Measurements from ENCODE around the gene ALG14. TPM values are rescaled to one million over a fixed set of nuclear protein-coding genes. Genes with fewer than 3 reads are reported as not detected.
"Not testable (repeated sequence)": the region's sequence is repeated elsewhere in the genome, so short reads cannot be mapped to it uniquely, and the experiment has no call there.

ALG14 gene
- total RNA-seq, 2 experiments from 2014 or later: 1.8 to 2.1 TPM

DNA sequence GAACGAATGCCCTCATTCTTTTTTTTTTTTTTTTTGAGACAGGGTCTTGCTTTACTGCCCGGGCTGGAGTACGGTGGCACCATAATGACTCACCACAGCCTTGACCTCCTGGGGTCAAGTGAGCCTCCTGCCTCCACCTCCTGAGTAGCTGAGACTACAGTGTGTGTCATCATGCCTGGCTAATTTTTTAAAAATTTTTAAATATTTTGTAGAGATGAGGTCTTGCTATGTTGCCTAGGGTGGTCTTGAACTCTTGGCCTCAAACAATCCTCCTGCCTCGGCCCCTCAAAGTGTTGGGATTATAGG lies 69.4 kb downstream of the ALG14 start:
- peaks cover 1% of the 10 kb centered on the region for H3K4me1 Mint-ChIP-seq

DNA sequence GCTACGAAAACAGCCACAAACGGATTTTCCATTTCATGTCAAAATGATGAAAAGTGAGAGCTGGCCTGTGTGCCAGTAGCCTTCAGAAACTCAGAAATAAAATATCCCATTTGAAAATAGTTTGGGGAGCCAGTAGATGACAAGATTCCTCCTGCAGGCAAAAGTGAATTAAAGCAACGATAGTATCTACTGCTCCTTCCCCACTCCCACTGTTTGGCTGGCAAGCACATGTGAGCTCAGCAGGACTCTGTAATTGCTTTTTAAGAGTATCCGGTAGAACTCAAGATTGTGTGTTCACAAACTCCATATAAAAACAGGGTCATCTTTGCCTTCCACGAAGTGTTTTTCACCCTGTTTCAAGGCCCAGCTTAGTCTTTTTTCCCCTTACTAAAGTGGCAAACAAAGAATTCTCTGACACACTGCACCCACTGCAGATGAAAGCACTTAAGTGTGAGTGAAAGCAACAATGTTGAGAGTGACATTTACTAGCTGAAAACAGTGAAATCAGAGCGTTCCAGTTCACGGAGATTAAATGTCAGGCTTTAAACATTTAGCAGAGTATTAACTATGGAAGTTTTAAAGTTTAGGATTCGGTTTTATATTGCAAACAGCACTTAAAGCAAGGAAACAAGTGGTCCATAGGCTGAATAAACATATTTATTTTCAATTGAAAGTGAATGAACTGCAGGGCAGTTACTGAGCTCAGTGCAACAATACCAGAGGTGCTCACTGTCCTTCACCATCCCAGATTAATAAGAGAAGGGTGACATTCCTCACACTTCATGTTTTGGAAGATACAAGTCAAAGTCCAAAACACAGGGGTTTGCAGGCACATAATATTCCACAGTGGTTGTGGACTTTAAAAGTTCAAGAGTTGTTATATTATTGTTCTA lies 70.0 kb downstream of the ALG14 start:
- H3K27ac Mint-ChIP-seq: no peak overlapping the region
- peaks cover 1% of the 10 kb centered on the region for H3K4me1 Mint-ChIP-seq
- H3K27me3 Mint-ChIP-seq: peaks cover 1% of the 10 kb centered on the region
- ATAC-seq (ENCODE audit: low read depth): no peak
- peaks cover 1% of the 10 kb centered on the region for H3K9me3 Mint-ChIP-seq
- no peaks in the 10 kb centered on the region for H3K36me3 Mint-ChIP-seq
- POLR2A ChIA-PET: no interaction called here
- H3K4me3 Mint-ChIP-seq: no peak overlapping the region
- DNase-seq: no peak

More for the DNA sequence above, 69.4 kb downstream of the ALG14 start:
- H3K36me3 Mint-ChIP-seq: no peaks in the 10 kb centered on the region
- peaks cover 1% of the 10 kb centered on the region for H3K27me3 Mint-ChIP-seq
- POLR2A ChIA-PET: no interaction called here
- peaks cover 1% of the 10 kb centered on the region for H3K9me3 Mint-ChIP-seq
- no peak for ATAC-seq (ENCODE audit: low read depth)
- H3K4me3 Mint-ChIP-seq: no peak overlapping the region
- DNase-seq: no peak
- H3K27ac Mint-ChIP-seq: no peak overlapping the region

DNA sequence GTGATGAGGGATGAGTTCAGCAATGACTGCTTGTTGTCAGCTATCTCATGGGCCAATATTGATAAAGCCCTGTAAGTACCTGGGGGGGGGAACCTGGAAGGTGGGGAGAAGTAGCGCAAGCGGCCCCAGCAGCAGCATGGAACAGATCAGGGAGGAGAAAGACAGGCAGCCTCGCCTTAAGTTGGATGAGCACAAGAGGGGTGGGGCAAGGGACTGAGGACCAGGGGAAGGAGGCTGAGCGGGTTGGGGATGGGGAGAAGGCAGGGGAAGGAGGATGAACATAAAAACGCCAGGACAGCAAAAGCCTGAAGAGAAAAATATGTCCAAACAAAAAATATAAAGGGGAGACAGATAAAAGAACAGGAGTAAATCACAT lies 70.6 kb downstream of the ALG14 start:
- H3K9me3 Mint-ChIP-seq: peaks cover 1% of the 10 kb centered on the region
- POLR2A ChIA-PET: no interaction called here
- ATAC-seq (ENCODE audit: low read depth) (no peak), DNase-seq (no peak)
- H3K36me3 Mint-ChIP-seq: no peaks in the 10 kb centered on the region
- H3K4me3 Mint-ChIP-seq: no peak overlapping the region
- peaks cover 1% of the 10 kb centered on the region for H3K4me1 Mint-ChIP-seq
- peaks cover 1% of the 10 kb centered on the region for H3K27me3 Mint-ChIP-seq
- H3K27ac Mint-ChIP-seq: no peak overlapping the region

DNA sequence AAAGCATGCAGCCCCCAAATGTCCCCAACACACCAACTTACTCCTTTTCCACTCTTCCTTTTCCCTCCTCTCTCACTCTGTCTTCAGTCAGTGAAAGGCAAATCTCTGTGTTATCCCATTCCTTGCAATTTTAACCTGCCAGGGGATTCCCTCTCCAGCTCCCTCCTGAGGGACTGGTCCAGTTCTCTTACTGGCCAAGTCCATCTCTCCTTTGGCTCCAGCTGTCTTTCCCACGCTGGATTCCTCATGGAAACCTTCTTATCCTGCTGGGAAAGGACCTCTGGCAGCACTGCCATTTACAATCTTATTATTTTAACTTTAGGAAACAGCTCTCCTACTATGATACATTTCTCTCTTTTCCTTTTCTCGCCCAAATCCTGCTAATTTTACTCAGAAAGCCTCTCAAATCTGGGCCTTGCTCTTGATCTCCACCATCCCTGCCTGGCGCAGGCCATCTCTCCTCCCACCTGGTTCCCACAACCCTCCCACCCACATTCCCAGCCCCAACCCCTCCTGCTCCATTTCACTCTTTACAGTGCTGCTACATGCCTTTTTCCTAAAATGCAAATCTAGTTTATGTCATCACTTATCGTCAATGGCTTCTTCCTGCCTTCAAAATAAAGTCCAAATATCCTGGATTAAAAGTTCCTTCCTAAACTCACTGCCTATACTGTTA lies 73.2 kb downstream of the ALG14 start:
- Mint-ChIP-seq H3K4me3 (no peak overlapping the region), H3K9me3 (no peaks in the 10 kb centered on the region), H3K4me1 (no peaks in the 10 kb centered on the region), H3K27ac (no peak overlapping the region), H3K27me3 (peaks cover 1% of the 10 kb centered on the region), H3K36me3 (no peaks in the 10 kb centered on the region)
- POLR2A ChIA-PET: no interaction called here
- DNase-seq: no peak
- no peak for ATAC-seq (ENCODE audit: low read depth)

DNA sequence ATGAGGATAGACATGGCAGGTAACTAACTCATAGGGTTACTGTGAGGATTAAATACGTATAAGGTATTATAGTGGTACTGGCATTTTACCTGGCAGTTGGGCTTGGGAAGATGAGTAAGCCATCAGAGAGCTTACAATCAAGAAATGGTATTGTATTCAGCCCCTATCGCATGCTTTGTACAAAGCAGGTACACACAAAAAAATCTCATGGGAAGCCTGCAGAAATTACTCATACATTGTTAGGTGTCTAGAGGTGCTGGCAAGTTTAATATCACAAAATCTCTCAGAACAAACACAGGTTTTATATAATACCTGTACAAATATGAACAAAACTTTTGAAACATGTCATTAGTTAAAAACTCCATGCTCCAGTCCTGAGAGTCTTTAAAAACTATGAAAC lies 74.0 kb downstream of the ALG14 start:
- Mint-ChIP-seq H3K9me3 (no peaks in the 10 kb centered on the region), H3K36me3 (no peaks in the 10 kb centered on the region), H3K4me3 (no peak overlapping the region), H3K4me1 (no peaks in the 10 kb centered on the region), H3K27ac (no peak overlapping the region), H3K27me3 (peaks cover 1% of the 10 kb centered on the region)
- DNase-seq (no peak), ATAC-seq (ENCODE audit: low read depth) (no peak)
- POLR2A ChIA-PET: no interaction called here

DNA sequence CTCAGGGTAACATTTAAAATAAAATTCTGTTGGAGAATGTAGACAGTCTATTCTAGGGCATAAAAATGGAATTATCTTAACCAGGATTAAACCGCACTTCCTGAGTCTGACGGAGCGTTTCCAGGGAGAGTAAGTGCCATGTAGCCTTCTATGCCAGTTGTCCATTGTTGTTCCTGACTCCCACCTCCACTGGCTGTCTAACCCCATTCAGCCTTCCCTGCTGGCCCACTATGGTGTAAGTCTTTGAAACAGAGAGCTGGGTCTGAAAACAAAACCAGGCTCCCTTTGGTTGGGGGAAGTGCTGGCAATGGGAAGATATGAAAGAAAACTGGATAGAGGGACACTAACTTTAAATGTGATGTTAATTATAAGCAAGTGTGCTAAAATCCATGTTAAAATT lies 74.6 kb downstream of the ALG14 start:
- Mint-ChIP-seq H3K4me1 (no peaks in the 10 kb centered on the region), H3K27ac (no peak overlapping the region), H3K27me3 (peaks cover 1% of the 10 kb centered on the region), H3K9me3 (no peaks in the 10 kb centered on the region), H3K36me3 (no peaks in the 10 kb centered on the region), H3K4me3 (no peak overlapping the region)
- POLR2A ChIA-PET: no interaction called here
- no peak for DNase-seq
- no peak for ATAC-seq (ENCODE audit: low read depth)

DNA sequence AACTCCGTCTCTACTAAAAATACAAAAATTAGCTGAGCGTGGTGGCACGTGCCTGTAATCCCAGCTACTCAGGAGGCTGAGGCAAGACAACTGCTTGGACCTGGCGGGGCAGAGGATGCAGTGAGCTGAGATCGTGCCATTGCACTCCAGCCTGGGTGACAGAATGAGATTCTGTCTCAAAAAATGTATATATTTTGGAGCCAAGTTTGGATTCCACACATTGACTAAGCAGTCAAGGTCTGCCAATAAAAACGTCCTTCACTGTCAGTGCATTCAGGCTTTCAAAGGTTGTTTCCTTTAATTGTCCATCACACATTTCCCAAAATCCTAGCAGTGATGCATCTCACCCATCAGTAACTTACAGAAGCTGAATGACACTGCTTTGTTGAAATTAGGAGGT lies 77.2 kb downstream of the ALG14 start:
- H3K27me3 Mint-ChIP-seq; POLR2A ChIA-PET; H3K9me3 Mint-ChIP-seq; H3K4me3 Mint-ChIP-seq; H3K36me3 Mint-ChIP-seq; H3K4me1 Mint-ChIP-seq; H3K27ac Mint-ChIP-seq; ATAC-seq (ENCODE audit: low read depth); DNase-seq: not testable (repeated sequence)

DNA sequence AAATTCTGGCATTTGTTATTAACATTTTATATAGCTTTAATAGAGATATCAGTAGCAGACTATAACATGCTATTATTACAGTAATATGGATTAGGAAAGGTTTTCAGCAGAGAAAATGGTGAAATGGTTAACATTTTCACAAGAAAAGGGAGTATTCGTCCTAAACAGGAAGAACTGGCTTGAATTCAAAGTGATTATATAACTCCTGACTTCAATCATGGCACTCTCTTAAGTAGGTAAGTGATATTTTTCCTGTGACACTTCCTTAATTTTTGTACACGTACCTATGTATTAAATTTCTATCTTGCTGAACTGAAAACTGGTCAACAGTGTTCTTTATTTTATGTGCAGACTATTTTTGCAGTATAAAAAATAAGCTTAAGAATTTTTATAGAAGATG lies 77.9 kb downstream of the ALG14 start:
- DNase-seq (no peak), ATAC-seq (ENCODE audit: low read depth) (no peak)
- Mint-ChIP-seq H3K9me3 (no peaks in the 10 kb centered on the region), H3K27ac (no peak overlapping the region), H3K27me3 (peaks cover 1% of the 10 kb centered on the region), H3K4me3 (no peak overlapping the region), H3K4me1 (peaks cover 2% of the 10 kb centered on the region), H3K36me3 (no peaks in the 10 kb centered on the region)
- POLR2A ChIA-PET: no interaction called here

DNA sequence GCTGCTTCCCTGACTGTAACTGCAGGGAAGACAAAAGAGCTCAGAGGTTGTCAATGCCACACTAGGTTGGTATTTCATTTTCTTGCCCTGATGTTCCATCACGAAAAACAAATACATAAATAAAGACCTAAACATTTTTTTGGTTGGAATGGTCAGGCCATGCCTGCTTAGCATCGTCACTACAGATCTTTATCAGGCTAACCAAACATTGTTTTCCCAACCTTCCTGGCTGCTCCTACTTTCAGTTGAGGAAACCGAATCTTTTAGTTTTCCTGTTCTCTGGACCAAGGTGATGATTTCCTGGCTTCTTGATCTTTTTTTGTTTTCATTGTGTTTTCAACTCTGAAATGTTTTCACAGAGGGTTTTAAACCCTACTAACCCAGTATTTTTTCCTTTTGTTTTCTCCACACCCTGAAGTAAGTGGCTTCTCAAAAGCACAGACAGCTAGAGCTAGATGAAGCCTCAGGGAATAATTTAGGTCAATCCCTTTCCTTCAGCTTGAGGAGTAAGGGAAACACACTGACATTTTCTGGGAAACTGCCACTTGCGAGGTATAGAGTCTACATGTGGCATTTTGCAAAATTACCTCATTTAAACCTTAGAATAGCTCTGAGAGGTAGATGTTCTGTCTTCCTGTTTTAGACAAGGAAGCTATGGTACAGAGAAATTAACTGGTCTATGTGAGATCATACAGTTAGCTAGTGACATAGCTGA lies 78.7 kb downstream of the ALG14 start:
- no peak overlapping the region for H3K4me3 Mint-ChIP-seq
- DNase-seq (no peak), ATAC-seq (ENCODE audit: low read depth) (no peak)
- no peak overlapping the region for H3K27ac Mint-ChIP-seq
- no peaks in the 10 kb centered on the region for H3K36me3 Mint-ChIP-seq
- POLR2A ChIA-PET: no interaction called here
- no peaks in the 10 kb centered on the region for H3K27me3 Mint-ChIP-seq
- H3K4me1 Mint-ChIP-seq: peaks cover 2% of the 10 kb centered on the region
- H3K9me3 Mint-ChIP-seq: no peaks in the 10 kb centered on the region

DNA sequence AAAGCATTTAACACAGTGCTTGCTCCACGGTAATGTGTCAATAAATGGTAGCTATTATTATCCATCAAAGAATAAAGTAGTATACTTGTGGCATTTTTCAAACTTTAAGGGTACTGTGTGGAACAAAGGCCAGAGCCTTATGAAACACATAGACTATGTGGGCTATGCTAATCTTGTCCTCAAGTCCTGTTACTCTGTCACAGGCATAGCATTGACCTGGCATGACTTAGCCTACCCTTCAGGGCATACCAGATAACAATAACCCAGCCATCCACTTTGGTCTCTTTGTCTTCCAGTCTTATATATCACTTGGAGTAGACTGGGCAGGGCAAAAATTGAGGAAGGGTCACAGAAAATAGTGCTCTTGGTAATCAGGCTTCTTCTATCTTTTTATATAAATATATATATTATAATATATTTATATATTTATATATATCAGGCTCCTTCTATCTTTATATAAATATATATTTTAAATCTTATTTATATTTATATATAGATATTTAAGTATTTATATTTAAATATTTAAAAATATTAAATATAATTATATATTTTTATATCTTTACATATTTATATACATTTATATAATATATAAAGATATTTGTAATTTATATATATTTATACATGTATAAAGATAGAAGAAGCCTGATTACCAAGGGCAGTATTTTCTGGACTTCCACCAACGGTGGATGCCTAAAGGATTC lies 79.7 kb downstream of the ALG14 start:
- Mint-ChIP-seq H3K27ac (no peak overlapping the region), H3K36me3 (no peaks in the 10 kb centered on the region), H3K27me3 (no peaks in the 10 kb centered on the region), H3K4me3 (no peak overlapping the region), H3K4me1 (peaks cover 7% of the 10 kb centered on the region), H3K9me3 (no peaks in the 10 kb centered on the region)
- no peak for DNase-seq
- POLR2A ChIA-PET: no interaction called here
- no peak for ATAC-seq (ENCODE audit: low read depth)

DNA sequence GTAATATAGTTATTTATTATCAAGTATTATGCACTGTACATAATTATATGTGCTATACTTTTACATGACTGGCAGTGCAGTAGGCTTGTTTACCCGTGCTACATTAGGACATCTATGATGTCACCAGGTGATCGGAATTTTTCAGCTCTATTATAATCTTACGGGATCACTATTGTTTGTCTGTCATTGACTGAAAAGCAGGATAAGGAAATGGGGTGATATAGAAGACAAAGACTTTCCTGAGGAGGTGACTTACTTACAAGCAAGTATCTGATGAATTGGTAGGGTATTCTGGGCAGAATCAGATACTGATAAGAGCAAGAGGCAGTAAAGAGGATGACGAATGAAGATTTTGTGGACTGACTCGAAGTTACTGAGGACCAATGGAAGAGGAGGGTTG lies 80.6 kb downstream of the ALG14 start:
- Mint-ChIP-seq H3K4me1 (peaks cover 8% of the 10 kb centered on the region), H3K27me3 (no peaks in the 10 kb centered on the region), H3K27ac (no peak overlapping the region), H3K4me3 (no peak overlapping the region), H3K36me3 (no peaks in the 10 kb centered on the region), H3K9me3 (no peaks in the 10 kb centered on the region)
- DNase-seq: no peak
- no peak for ATAC-seq (ENCODE audit: low read depth)
- POLR2A ChIA-PET: no interaction called here

DNA sequence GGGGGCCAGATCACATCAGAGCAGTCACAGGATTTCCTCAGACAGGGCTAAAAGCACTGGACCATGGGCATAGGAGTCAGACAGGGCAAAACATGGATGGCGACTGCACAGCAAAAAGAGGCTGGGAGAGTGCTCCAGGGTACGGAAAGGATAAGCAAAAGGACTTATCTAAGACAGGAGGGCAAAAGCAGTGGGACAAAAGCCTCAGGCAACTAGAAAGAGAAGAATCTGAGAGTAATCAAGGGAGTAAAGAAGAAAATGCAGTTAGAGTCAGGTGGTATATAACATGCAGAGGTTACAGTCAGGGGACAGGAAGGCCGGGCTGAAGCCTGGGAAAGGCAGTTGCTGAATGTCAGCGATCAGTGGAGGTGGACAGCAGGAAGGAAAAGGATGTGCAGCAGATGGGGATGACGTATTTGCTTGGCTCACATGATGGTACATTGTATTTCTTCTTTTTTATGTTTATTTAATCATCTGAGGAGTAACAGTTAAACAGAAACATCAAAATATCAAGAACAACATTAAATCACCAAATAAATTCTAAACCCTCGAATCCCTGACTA lies 82.8 kb downstream of the ALG14 start:
- H3K4me1 Mint-ChIP-seq: peaks cover 8% of the 10 kb centered on the region
- H3K36me3 Mint-ChIP-seq: no peaks in the 10 kb centered on the region
- POLR2A ChIA-PET: no interaction called here
- no peak overlapping the region for H3K27ac Mint-ChIP-seq
- no peak overlapping the region for H3K4me3 Mint-ChIP-seq
- ATAC-seq (ENCODE audit: low read depth) (no peak), DNase-seq (no peak)
- no peaks in the 10 kb centered on the region for H3K27me3 Mint-ChIP-seq
- H3K9me3 Mint-ChIP-seq: no peaks in the 10 kb centered on the region

DNA sequence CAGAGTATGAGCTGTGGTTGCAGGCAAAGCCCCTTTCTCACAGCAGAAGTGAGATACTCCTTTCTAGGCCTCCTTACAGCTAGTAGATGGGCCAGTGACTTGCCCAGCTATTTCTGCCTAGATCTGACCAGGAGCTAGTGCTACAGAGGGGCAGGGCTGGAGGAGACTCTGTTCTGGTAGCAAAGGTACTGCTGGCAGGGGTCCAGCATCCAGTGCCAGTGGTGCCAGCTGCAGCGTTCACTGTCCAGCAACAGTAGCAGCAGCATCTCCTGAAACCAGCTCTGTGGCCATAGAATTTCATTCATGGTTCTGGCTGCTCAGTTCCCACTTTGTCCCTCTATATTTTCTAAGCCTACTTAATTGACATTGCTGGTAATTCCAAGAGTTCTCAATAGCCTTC lies 83.4 kb downstream of the ALG14 start:
- H3K4me3 Mint-ChIP-seq: no peak overlapping the region

More for the DNA sequence above, 83.4 kb downstream of the ALG14 start:
- DNase-seq: no peak
- POLR2A ChIA-PET: no interaction called here
- Mint-ChIP-seq H3K9me3 (no peaks in the 10 kb centered on the region), H3K27ac (no peak overlapping the region), H3K27me3 (no peaks in the 10 kb centered on the region), H3K36me3 (no peaks in the 10 kb centered on the region), H3K4me1 (peaks cover 8% of the 10 kb centered on the region)
- no peak for ATAC-seq (ENCODE audit: low read depth)
